SK-N-SH (cell line): ENCODE measurements around the gene SRA1. TPM values are rescaled to one million over a fixed set of nuclear protein-coding genes. Genes with fewer than 3 reads are reported as not detected.
A peak's percentile ranks its signal among the peaks of the same experiment; 100 is the strongest.

Experiments
- CTCF ChIA-PET: fragments of 300-600, 350-600 bp; formaldehyde crosslinking; extraction: SDS; loops from one replicate; lab custom pipeline; 2021; lab: Yijun Ruan, JAX
- POLR2A ChIA-PET: fragments of 350-600 bp; sonication (Branson Sonifier 250); formaldehyde crosslinking; extraction: SDS; loops from one replicate; lab custom pipeline; 2020; ENCODE audit warnings: antibody characterized with exemption, inconsistent platforms; lab: Yijun Ruan, JAX
- DNase-seq: peaks from one replicate; pipeline ENCODE4 v3.0.0; 2012
- H2AFZ ChIP-seq: fragments of 200-600 bp; sonication (generic); 2 replicates; pipeline ENCODE4 v1.8.1; 2016; ENCODE audit warnings: antibody characterized with exemption, mild to moderate bottlenecking, low read depth
- H3F3A ChIP-seq: fragments of 200-600 bp; sonication (generic); replicated peaks from 2 replicates; pipeline ENCODE3; 2016; ENCODE audit warnings: antibody characterized with exemption, mild to moderate bottlenecking; ENCODE audit not compliant: insufficient read depth
- H3K27ac ChIP-seq, 2 experiments: fragments of 200-500 bp in 1 of 2; fragments of 200-600 bp in 1 of 2; sonication (Bioruptor generic) in 1 of 2; sonication (generic), shearing (Covaris generic) in 1 of 2; 2 replicates each; pipeline versions ENCODE4 v1.5.1 to v1.6.1; 2014 to 2016; ENCODE audit warnings: low read depth in 2 of 2, inconsistent platforms in 1 of 2, low read length in 1 of 2, mild to moderate bottlenecking in 1 of 2, mixed read lengths in 1 of 2
- H3K27me3 ChIP-seq: fragments of 200-600 bp; sonication (generic), shearing (Covaris generic); 2 replicates; pipeline ENCODE4 v1.6.1; 2016; ENCODE audit warnings: mixed run types; ENCODE audit not compliant: insufficient read depth
- H3K36me3 ChIP-seq, 2 experiments: fragments of 200-500 bp in 1 of 2; fragments of 200-600 bp in 1 of 2; sonication (Bioruptor generic) in 1 of 2; sonication (generic) in 1 of 2; replicated peaks in 1 of 2; 2 replicates each; pipeline versions ENCODE3 to v1.5.1; 2014 to 2016; ENCODE audit warnings: low read length in 1 of 2, mild to moderate bottlenecking in 1 of 2; ENCODE audit not compliant: insufficient read depth in 2 of 2, control insufficient read depth in 1 of 2
- H3K4me1 ChIP-seq, 2 experiments: fragments of 200-500 bp in 1 of 2; fragments of 200-600 bp in 1 of 2; sonication (Bioruptor generic) in 1 of 2; sonication (generic), shearing (Covaris generic) in 1 of 2; 2 replicates each; pipeline versions ENCODE4 v1.5.1 to v1.6.1; 2014 to 2016; ENCODE audit warnings: low read depth in 1 of 2, low read length in 1 of 2, mixed run types in 1 of 2; ENCODE audit not compliant: insufficient read depth in 2 of 2, control insufficient read depth in 1 of 2
- H3K4me2 ChIP-seq: fragments of 200-600 bp; sonication (generic), shearing (Covaris generic); 2 replicates; pipeline ENCODE4 v1.6.1; 2017; ENCODE audit warnings: mixed run types
- H3K4me3 ChIP-seq, 2 experiments: fragments of 200-500 bp in 1 of 2; fragments of 200-600 bp in 1 of 2; sonication (Bioruptor generic) in 1 of 2; sonication (generic), shearing (Covaris generic) in 1 of 2; 2 replicates each; pipeline versions ENCODE4 v1.5.1 to v1.8.1; 2014 to 2016; ENCODE audit warnings: low read depth in 2 of 2, inconsistent platforms in 1 of 2, low read length in 1 of 2, mild to moderate bottlenecking in 1 of 2, mixed read lengths in 1 of 2, moderate library complexity in 1 of 2
- H3K79me2 ChIP-seq: fragments of 200-600 bp; sonication (generic); 2 replicates; pipeline ENCODE4 v1.8.1; 2017; ENCODE audit warnings: mild to moderate bottlenecking; ENCODE audit not compliant: insufficient read depth
- H3K9ac ChIP-seq: fragments of 200-600 bp; sonication (generic); 2 replicates; pipeline ENCODE4 v1.6.1; 2017; ENCODE audit warnings: mixed run types
- H3K9me2 ChIP-seq: fragments of 200-600 bp; sonication (generic); 2 replicates; pipeline ENCODE4 v1.6.1; 2017; ENCODE audit warnings: mixed run types
- H3K9me3 ChIP-seq: fragments of 200-600 bp; sonication (generic); 2 replicates; pipeline ENCODE4 v1.6.1; 2017; ENCODE audit warnings: mixed run types, mild to moderate bottlenecking, moderate library complexity
- H4K20me1 ChIP-seq: fragments of 200-600 bp; sonication (generic); 2 replicates; pipeline ENCODE4 v1.6.1; 2017; ENCODE audit warnings: mild to moderate bottlenecking, mixed run types; ENCODE audit not compliant: insufficient read depth
- CHD2 ChIP-seq: fragments of 150-350 bp; IDR thresholded peaks from 2 replicates; pipeline ENCODE4 v1.6.1; 2018; ENCODE audit warnings: low read length; ENCODE audit not compliant: partially characterized antibody
- EP300 ChIP-seq, 2 experiments: IDR thresholded peaks; 2 replicates each; pipeline versions ENCODE4 v1.4.0 to v1.6.1; 2012; ENCODE audit warnings: borderline replicate concordance in 1 of 2, low read depth in 1 of 2, low read length in 1 of 2
- FOXJ3 ChIP-seq: sonication (generic); formaldehyde crosslinking; IDR thresholded peaks from 2 replicates; pipeline ENCODE4 v1.5.1; 2020; ENCODE audit warnings: mild to moderate bottlenecking, missing genetic modification reagents
- FOXM1 ChIP-seq: IDR thresholded peaks from 2 replicates; pipeline ENCODE4 v1.4.0; 2012; ENCODE audit warnings: low read depth, mild to moderate bottlenecking
- GABPA ChIP-seq: IDR thresholded peaks from 2 replicates; pipeline ENCODE4 v1.4.0; 2012; ENCODE audit warnings: low read depth, mild to moderate bottlenecking
- JUND ChIP-seq: IDR thresholded peaks from 2 replicates; pipeline ENCODE4 v1.4.0; 2012
- MAX ChIP-seq: IDR thresholded peaks from 2 replicates; pipeline ENCODE4 v1.4.0; 2012; ENCODE audit warnings: low read depth
- MXI1 ChIP-seq: IDR thresholded peaks from 2 replicates; pipeline ENCODE4 v1.6.1; 2012; ENCODE audit warnings: mild to moderate bottlenecking, low read depth, low read length, improper control_type of control experiment
- POLR2AphosphoS5 ChIP-seq: IDR thresholded peaks from 2 replicates; pipeline ENCODE4 v1.6.1; 2012; ENCODE audit warnings: low read depth, low read length
- RAD21 ChIP-seq: IDR thresholded peaks from 2 replicates; pipeline ENCODE4 v1.6.1; 2012; ENCODE audit warnings: mild to moderate bottlenecking, low read length
- RCOR1 ChIP-seq: fragments of 150-350 bp; IDR thresholded peaks from 2 replicates; pipeline ENCODE4 v1.6.1; 2017; ENCODE audit warnings: antibody characterized with exemption, low read length
- RFX5 ChIP-seq: IDR thresholded peaks from 2 replicates; pipeline ENCODE4 v1.6.1; 2012; ENCODE audit warnings: mild to moderate bottlenecking, improper control_type of control experiment, low read length
- RXRA ChIP-seq: IDR thresholded peaks from 2 replicates; pipeline ENCODE4 v1.4.0; 2012; ENCODE audit warnings: low read depth, mild to moderate bottlenecking, borderline replicate concordance
- SIN3A ChIP-seq: IDR thresholded peaks from 2 replicates; pipeline ENCODE4 v1.6.1; 2012; ENCODE audit warnings: low read depth, mild to moderate bottlenecking, low read length, moderate library complexity, borderline replicate concordance
- TAF1 ChIP-seq: IDR thresholded peaks from 2 replicates; pipeline ENCODE4 v1.6.1; 2012; ENCODE audit warnings: low read depth, mild to moderate bottlenecking, low read length, moderate library complexity, borderline replicate concordance
- TCF12 ChIP-seq: IDR thresholded peaks from 2 replicates; pipeline ENCODE4 v1.4.0; 2012
- TEAD4 ChIP-seq: IDR thresholded peaks from 2 replicates; pipeline ENCODE4 v1.4.0; 2012; ENCODE audit warnings: mild to moderate bottlenecking, borderline replicate concordance; ENCODE audit not compliant: insufficient read depth
- USF1 ChIP-seq: IDR thresholded peaks from 2 replicates; pipeline ENCODE4 v1.4.0; 2012; ENCODE audit warnings: low read depth, borderline replicate concordance
- USF2 ChIP-seq: fragments of 150-350 bp; IDR thresholded peaks from 2 replicates; pipeline ENCODE4 v1.6.1; 2017; ENCODE audit warnings: antibody characterized with exemption, low read length, low read depth, borderline replicate concordance
- YY1 ChIP-seq: IDR thresholded peaks from 2 replicates; pipeline ENCODE4 v1.4.0; 2012; ENCODE audit warnings: low read depth, mild to moderate bottlenecking
- WGBS: methylation state at CpG from one replicate; pipeline ENCODE4 v1.1.6; 2017; ENCODE audit warnings: low lambda C conversion rate; 5-methylcytosine and 5-hydroxymethylcytosine counted together
- polyA plus RNA-seq, 3 experiments: library from polyadenylated mRNA; depleted of rRNA; stranded (reverse); fragments of >200 nt; gene quantifications; 2 replicates each; pipeline ENCODE4 v1.2.3, GENCODE V29; 2012
- TF ChIP-seq, protein P1 (sequence below): IDR thresholded peaks from 2 replicates; pipeline ENCODE4; 2012
- TF ChIP-seq, protein P2 (sequence below): fragments of 150-350 bp; IDR thresholded peaks from 2 replicates; pipeline ENCODE4 v1.6.1; 2016; ENCODE audit warnings: mild to moderate bottlenecking, low read depth, low read length

Gene SRA1
- polyA plus RNA-seq, 1 of the 3 experiments (the other 2 are of a cell fraction), result 35.9 TPM

GRCh38 chr5:140566665-140567064 lies 9.4 kb upstream of the SRA1 start:
- no peak for DNase-seq
- H3K9ac ChIP-seq, result no peak overlapping the region
- H4K20me1 ChIP-seq, result no peaks in the 10 kb centered on the region
- WGBS, result 83% methylated on average over 5 of the region's 5 CpGs
- H3K36me3 ChIP-seq, result peaks cover 8 to 28% of the 10 kb centered on the region in 2 experiments
- H3K4me2 ChIP-seq, result peak overlapping the region; percentile 77; the same call in 1 of the 2 replicates
- peaks cover 28% of the 10 kb centered on the region for H3K79me2 ChIP-seq
- peaks cover 5% of the 10 kb centered on the region for H3F3A ChIP-seq
- TF ChIP-seq USF2, result no peak
- no peak for TF ChIP-seq EP300 (IDR thresholded peaks at IDR 0.05; ENCODE audit: borderline replicate concordance in 1 of 2, low read depth in 1 of 2, low read length in 1 of 2)
- no peak for TF ChIP-seq MXI1
- no peak for TF ChIP-seq TCF12
- no peak for TF ChIP-seq GABPA
- no peak for TF ChIP-seq YY1
- TF ChIP-seq JUND, result no peak
- TF ChIP-seq CHD2, result no peak
- no peak for TF ChIP-seq RAD21
- TF ChIP-seq USF1, result no peak
- TF ChIP-seq, protein P1, sequence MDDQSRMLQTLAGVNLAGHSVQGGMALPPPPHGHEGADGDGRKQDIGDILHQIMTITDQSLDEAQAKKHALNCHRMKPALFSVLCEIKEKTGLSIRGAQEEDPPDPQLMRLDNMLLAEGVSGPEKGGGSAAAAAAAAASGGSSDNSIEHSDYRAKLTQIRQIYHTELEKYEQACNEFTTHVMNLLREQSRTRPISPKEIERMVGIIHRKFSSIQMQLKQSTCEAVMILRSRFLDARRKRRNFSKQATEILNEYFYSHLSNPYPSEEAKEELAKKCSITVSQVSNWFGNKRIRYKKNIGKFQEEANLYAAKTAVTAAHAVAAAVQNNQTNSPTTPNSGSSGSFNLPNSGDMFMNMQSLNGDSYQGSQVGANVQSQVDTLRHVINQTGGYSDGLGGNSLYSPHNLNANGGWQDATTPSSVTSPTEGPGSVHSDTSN, result no peak
- no peaks in the 10 kb centered on the region for H3K9me3 ChIP-seq
- peaks cover 3 to 20% of the 10 kb centered on the region in 2 experiments; a peak in 1 of 4 replicates for H3K4me1 ChIP-seq
- H3K27ac ChIP-seq, result no peak overlapping the region
- H3K4me3 ChIP-seq, result no peak overlapping the region
- no peaks in the 10 kb centered on the region for H3K9me2 ChIP-seq
- H2AFZ ChIP-seq, result no peak overlapping the region
- no peaks in the 10 kb centered on the region for H3K27me3 ChIP-seq
- ChIA-PET CTCF (interaction anchor here (0.6 to 0.8 kb wide), 2 partner anchors 31 to 327 kb away, joined by 3 read pairs; no protein-coding TSS in a partner anchor), POLR2A (interaction anchor here (1.4 kb wide), 1 partner anchor 9 kb away, joined by 4 read pairs; no protein-coding TSS in a partner anchor)

- CTCF ChIA-PET, result interaction anchor here (1.1 to 1.4 kb wide), 5 partner anchors 8 to 154 kb away, joined by 3 to 5 read pairs (median 3); no protein-coding TSS in a partner anchor
- peaks cover 3 to 20% of the 10 kb centered on the region in 2 experiments; a peak in 1 of 4 replicates for H3K4me1 ChIP-seq
- no peaks in the 10 kb centered on the region for H3K9me2 ChIP-seq
- WGBS, result 87% methylated on average over 4 of the region's 4 CpGs
- peak overlapping the region; percentile 77 for H3K4me2 ChIP-seq
- no peaks in the 10 kb centered on the region for H4K20me1 ChIP-seq
- peak overlapping the region; percentile 80; the same call in 1 of the 2 replicates for H3K9ac ChIP-seq
- no peaks in the 10 kb centered on the region for H3K9me3 ChIP-seq
- no peak overlapping the region for H3K27ac ChIP-seq
- peak overlapping the region; percentile 85 to 97 for H3K4me3 ChIP-seq
- peaks cover 5% of the 10 kb centered on the region for H3F3A ChIP-seq
- H3K27me3 ChIP-seq, result no peaks in the 10 kb centered on the region
- no peak overlapping the region for H2AFZ ChIP-seq
- no peak for DNase-seq
- POLR2A ChIA-PET, result interaction anchor here (1.4 kb wide), 1 partner anchor 8 kb away, joined by 4 read pairs; no protein-coding TSS in a partner anchor
- H3K36me3 ChIP-seq, result peaks cover 8 to 35% of the 10 kb centered on the region in 2 experiments
- H3K79me2 ChIP-seq, result peaks cover 28% of the 10 kb centered on the region
- TF ChIP-seq MAX, result no peak
- no peak for TF ChIP-seq USF2
- TF ChIP-seq USF1, result no peak
- no peak for TF ChIP-seq YY1
- TF ChIP-seq MXI1, result no peak
- no peak for TF ChIP-seq TEAD4
- TF ChIP-seq TCF12, result no peak
- TF ChIP-seq RXRA, result no peak
- no peak for TF ChIP-seq RCOR1
- no peak for TF ChIP-seq EP300 (IDR thresholded peaks at IDR 0.05; ENCODE audit: borderline replicate concordance in 1 of 2, low read depth in 1 of 2, low read length in 1 of 2)
- TF ChIP-seq SIN3A, result no peak
- TF ChIP-seq FOXM1, result no peak
- TF ChIP-seq POLR2AphosphoS5, result no peak
- no peak for TF ChIP-seq RFX5
- no peak for TF ChIP-seq TAF1
- TF ChIP-seq, protein P2, sequence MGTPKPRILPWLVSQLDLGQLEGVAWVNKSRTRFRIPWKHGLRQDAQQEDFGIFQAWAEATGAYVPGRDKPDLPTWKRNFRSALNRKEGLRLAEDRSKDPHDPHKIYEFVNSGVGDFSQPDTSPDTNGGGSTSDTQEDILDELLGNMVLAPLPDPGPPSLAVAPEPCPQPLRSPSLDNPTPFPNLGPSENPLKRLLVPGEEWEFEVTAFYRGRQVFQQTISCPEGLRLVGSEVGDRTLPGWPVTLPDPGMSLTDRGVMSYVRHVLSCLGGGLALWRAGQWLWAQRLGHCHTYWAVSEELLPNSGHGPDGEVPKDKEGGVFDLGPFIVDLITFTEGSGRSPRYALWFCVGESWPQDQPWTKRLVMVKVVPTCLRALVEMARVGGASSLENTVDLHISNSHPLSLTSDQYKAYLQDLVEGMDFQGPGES, result no peak
- no peak for TF ChIP-seq FOXJ3 (CRISPR knock-in tag)
These were observed 8.5 kb upstream of the SRA1 start for GRCh38 chr5:140565780-140566095.
